Ascending aorta (tissue), 2 donors: ENCODE results near the gene AXIN1. TPM values are rescaled to one million over a fixed set of nuclear protein-coding genes. Genes with fewer than 3 reads are reported as not detected.

Experiments used
- DNase-seq, 2 donors: peaks; one replicate each; pipeline ENCODE4 v3.0.0-alpha.2; 2019; ENCODE audit warnings: low spot score in 2 of 2
- H3K27ac ChIP-seq, 2 donors: fragments of 200-600 bp; sonication (generic); one replicate each; pipeline ENCODE4 v1.5.1; 2016 to 2017; ENCODE audit warnings: mild to moderate bottlenecking in 1 of 2
- H3K27me3 ChIP-seq: fragments of 200-600 bp; sonication (generic); one replicate; pipeline ENCODE4 v1.5.1; 2017
- H3K36me3 ChIP-seq, 2 donors: fragments of 200-600 bp; sonication (generic); one replicate each; pipeline ENCODE4 v1.5.1; 2016
- H3K4me1 ChIP-seq, 2 donors: fragments of 200-600 bp; sonication (generic); one replicate each; pipeline ENCODE4 v1.5.1; 2016 to 2017; ENCODE audit warnings: mild to moderate bottlenecking in 1 of 2
- H3K4me3 ChIP-seq, 2 donors: fragments of 200-600 bp; sonication (generic); one replicate each; pipeline ENCODE4 v1.5.1; 2016 to 2017; ENCODE audit warnings: mild to moderate bottlenecking in 1 of 2
- H3K9me3 ChIP-seq, 2 donors: fragments of 200-600 bp; sonication (generic); one replicate each; pipeline ENCODE4 v1.5.1; 2016
- intact Hi-C: fragments of 100-400 bp; cut with DNase I; formaldehyde crosslinking; loops from one replicate; pipeline ENCODE4 v1.15.1; 2023
- total RNA-seq: library from RNA; depleted of rRNA; stranded (reverse); fragments of >200 nt; gene quantifications from one replicate; pipeline ENCODE4 v1.1.0, GENCODE V29; 2016
- TF ChIP-seq, protein P1 (sequence below), 3 experiments: fragments of 200-600 bp in 2 of 3; fragments of 450-650 bp in 1 of 3; sonication (generic) in 2 of 3; IDR thresholded peaks; one replicate each; pipeline ENCODE4 v1.5.1; 2016 to 2019; ENCODE audit warnings: antibody characterized with exemption in 3 of 3, mild to moderate bottlenecking in 1 of 3, moderate library complexity in 1 of 3

The AXIN1 gene
- total RNA-seq, 1 donor from 2014 or later = 27.6 TPM

DNA sequence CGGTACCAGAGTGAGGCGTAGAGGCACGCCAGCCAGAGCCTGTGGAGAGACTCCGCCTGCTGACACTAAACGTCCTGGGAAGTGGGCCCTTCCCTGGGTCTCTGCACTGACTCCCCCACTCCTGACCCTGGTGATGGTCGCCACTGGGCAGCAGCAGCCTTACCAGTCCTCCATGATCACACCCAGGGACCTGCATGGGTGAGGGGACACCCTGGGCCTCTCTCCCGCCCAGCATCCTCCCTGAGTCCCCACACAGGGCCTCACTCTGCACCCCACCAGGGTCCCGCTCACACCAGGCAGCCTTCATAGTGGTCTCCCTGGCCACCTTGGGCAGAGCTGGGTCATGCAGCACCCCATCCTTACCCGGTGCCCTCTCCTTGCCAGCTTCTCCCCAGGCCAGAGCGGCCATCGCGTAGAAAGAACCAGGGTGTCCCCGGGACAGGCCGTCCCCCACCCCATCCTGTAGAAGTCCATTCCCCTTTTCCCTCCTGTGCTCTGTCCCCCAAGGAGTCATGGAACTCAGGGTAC lies 87.5 kb downstream of the AXIN1 start:
- DNase-seq = no peak
- Histone ChIP-seq H3K27me3 (no peaks in the 10 kb centered on the region), H3K4me3 (no peak overlapping the region), H3K9me3 (no peaks in the 10 kb centered on the region), H3K27ac (no peak overlapping the region), H3K4me1 (no peaks in the 10 kb centered on the region), H3K36me3 (peaks cover 42 to 55% of the 10 kb centered on the region in 2 donors)
- intact Hi-C loops = no loop called here
- TF ChIP-seq, protein P1, sequence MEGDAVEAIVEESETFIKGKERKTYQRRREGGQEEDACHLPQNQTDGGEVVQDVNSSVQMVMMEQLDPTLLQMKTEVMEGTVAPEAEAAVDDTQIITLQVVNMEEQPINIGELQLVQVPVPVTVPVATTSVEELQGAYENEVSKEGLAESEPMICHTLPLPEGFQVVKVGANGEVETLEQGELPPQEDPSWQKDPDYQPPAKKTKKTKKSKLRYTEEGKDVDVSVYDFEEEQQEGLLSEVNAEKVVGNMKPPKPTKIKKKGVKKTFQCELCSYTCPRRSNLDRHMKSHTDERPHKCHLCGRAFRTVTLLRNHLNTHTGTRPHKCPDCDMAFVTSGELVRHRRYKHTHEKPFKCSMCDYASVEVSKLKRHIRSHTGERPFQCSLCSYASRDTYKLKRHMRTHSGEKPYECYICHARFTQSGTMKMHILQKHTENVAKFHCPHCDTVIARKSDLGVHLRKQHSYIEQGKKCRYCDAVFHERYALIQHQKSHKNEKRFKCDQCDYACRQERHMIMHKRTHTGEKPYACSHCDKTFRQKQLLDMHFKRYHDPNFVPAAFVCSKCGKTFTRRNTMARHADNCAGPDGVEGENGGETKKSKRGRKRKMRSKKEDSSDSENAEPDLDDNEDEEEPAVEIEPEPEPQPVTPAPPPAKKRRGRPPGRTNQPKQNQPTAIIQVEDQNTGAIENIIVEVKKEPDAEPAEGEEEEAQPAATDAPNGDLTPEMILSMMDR (IDR thresholded peaks at IDR 0.05) = no peak

DNA sequence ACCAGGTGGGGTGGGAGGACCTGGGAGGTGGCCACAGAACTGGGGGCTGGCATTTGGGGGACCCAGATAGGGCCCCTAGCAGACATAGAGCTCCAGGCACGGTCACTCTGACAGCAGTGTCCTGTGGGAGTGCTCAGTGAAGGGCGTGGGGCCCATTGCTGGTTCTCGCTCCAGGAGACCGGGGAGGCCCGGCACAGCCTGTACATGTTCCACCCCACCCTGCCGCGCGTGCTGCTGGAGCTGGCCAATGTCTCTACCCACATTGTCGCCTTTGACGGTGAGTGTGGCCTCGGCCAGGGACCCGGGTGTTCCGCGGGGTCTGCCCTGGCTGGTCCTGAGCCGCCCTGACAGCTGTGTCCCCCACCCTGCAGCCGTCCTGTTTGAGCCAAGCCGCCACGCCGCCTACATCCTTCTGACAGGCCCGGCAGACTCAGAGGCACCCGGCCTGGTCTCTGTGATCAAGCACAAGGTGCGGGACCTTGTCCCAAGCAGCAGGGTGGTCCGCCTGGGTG lies 88.0 kb downstream of the AXIN1 start:
- no peaks in the 10 kb centered on the region for H3K27me3 ChIP-seq
- no peaks in the 10 kb centered on the region for H3K4me1 ChIP-seq
- TF ChIP-seq, protein P1 (IDR thresholded peaks at IDR 0.05) = no peak
- no peak for DNase-seq
- no peak overlapping the region for H3K27ac ChIP-seq
- no peaks in the 10 kb centered on the region for H3K9me3 ChIP-seq
- intact Hi-C loops = no loop called here
- no peak overlapping the region for H3K4me3 ChIP-seq
- H3K36me3 ChIP-seq = peaks cover 48 to 60% of the 10 kb centered on the region in 2 donors

DNA sequence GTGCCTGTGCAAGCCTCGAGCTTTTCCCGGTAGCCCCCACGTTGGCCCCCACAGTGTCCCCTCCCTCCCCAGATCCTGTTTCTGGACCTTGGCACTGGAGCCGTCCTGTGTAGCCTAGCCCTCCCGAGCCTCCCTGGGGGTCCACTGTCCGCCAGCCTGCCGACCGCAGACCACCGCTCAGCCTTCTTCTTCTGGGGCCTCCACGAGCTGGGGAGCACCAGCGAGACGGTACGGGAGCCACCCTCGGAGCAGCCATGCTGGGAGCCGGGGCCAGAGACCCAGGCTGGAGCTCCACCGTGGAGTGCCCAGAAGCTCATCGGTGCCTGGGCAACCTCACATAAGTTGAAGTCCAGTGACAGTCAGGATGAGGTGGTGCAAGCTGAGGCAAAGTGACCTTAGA lies 88.6 kb downstream of the AXIN1 start:
- Histone ChIP-seq H3K4me3 (no peak overlapping the region), H3K36me3 (peaks cover 53 to 66% of the 10 kb centered on the region in 2 donors), H3K27ac (no peak overlapping the region), H3K9me3 (no peaks in the 10 kb centered on the region), H3K4me1 (no peaks in the 10 kb centered on the region), H3K27me3 (no peaks in the 10 kb centered on the region)
- intact Hi-C loops = no loop called here
- no peak for DNase-seq
- TF ChIP-seq, protein P1 (IDR thresholded peaks at IDR 0.05) = no peak

DNA sequence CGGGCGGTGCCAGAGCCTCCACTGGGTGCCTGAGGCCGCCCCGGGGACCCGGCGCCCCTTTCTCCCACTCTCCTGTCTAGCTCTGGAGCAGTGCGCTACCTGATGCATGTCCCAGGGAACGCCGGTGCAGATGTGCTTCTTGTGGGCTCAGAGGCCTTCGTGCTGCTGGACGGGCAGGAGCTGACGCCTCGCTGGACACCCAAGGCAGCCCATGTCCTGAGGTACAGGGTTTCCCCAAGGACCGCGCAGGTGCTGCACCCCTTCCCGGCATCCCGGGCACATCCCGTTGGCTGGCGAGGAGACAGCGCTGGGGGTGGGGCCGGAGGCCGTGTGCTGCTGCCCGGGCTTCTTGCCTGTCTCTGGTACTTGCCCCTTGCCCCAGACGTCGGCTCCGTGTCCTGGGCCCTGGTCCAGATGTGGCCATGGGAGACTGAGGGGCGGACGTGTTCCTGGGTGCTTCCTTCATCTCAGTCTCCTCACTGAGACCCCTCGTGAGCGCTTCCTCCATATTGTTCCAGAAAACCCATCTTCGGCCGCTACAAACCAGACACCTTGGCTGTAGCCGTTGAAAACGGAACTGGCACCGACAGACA lies 89.2 kb downstream of the AXIN1 start:
- intact Hi-C loops = no loop called here
- H3K4me1 ChIP-seq = no peaks in the 10 kb centered on the region
- TF ChIP-seq, protein P1 (IDR thresholded peaks at IDR 0.05) = no peak
- H3K27me3 ChIP-seq = no peaks in the 10 kb centered on the region
- no peak overlapping the region for H3K27ac ChIP-seq
- no peak overlapping the region for H3K4me3 ChIP-seq
- peaks cover 53 to 70% of the 10 kb centered on the region in 2 donors for H3K36me3 ChIP-seq
- no peaks in the 10 kb centered on the region for H3K9me3 ChIP-seq
- no peak for DNase-seq

DNA sequence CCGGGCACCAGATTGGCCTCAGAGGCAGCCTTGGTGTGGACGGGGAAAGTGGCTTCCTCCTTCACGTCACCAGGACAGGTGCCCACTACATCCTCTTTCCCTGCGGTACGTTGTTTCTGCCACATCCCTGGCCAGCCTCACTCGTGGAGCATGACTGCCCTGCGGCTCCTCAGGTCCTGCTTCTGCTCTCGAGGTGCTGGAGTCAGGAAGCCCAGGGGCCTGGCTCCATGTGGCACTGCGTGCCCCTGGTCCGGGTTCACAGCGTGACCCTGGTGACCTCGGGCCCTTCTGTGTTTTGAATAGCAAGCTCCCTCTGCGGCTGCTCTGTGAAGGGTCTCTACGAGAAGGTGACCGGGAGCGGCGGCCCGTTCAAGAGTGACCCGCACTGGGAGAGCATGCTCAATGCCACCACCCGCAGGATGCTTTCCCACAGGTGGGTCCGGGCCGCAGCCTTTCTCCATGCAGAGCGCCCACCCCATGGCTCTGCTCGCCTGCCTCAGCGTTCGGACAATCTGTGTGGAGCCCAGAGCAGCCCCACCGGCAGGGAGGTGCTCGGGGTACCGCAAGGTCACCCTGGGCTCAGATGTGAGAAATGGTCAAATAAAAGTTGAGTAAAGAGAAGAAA lies 90.3 kb downstream of the AXIN1 start:
- no peaks in the 10 kb centered on the region for H3K4me1 ChIP-seq
- no peak for DNase-seq
- no peak overlapping the region for H3K4me3 ChIP-seq
- peaks cover 53 to 70% of the 10 kb centered on the region in 2 donors for H3K36me3 ChIP-seq
- TF ChIP-seq, protein P1 (IDR thresholded peaks at IDR 0.05) = no peak
- no peaks in the 10 kb centered on the region for H3K9me3 ChIP-seq
- intact Hi-C loops = no loop called here
- no peak overlapping the region for H3K27ac ChIP-seq
- no peaks in the 10 kb centered on the region for H3K27me3 ChIP-seq
